GM12801 (cell line): ENCODE measurements around the gene LDAH.

ENCODE experiments used
- TF ChIP-seq, protein P1 (sequence below): IDR thresholded peaks from one replicate; pipeline ENCODE4 v1.5.1; 2011; ENCODE audit warnings: control low read depth; ENCODE audit not compliant: insufficient read length; ENCODE audit errors: extremely low read depth

Gene LDAH

DNA sequence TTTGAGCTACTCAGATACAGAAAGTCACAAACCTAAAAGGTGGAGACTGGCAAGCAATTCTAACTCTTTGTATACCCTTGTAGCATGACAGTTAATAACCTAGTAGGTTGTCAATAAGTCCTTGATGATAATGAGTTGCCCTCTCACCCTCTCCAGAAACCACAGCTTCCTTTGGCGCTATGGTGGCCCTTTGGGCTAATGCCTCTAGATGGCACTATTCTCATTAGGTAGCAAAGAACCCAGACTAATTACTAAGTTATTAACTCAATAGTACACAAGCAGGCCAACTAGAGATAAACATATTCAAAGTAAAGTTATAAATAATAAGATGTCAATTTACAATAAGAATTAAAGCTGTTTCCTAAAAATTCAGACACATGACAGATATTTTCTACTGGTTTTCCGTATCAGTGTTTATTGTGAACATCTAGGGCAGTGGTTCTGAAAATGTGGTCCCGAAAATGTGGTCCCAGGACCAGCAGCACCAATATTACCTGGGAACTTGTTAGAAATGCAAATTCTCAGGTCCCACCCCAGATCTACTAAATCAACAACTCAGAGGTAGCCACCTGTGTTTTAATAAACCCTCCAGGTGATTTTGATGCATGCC is 41.1 kb downstream of the LDAH start:
- TF ChIP-seq, protein P1, sequence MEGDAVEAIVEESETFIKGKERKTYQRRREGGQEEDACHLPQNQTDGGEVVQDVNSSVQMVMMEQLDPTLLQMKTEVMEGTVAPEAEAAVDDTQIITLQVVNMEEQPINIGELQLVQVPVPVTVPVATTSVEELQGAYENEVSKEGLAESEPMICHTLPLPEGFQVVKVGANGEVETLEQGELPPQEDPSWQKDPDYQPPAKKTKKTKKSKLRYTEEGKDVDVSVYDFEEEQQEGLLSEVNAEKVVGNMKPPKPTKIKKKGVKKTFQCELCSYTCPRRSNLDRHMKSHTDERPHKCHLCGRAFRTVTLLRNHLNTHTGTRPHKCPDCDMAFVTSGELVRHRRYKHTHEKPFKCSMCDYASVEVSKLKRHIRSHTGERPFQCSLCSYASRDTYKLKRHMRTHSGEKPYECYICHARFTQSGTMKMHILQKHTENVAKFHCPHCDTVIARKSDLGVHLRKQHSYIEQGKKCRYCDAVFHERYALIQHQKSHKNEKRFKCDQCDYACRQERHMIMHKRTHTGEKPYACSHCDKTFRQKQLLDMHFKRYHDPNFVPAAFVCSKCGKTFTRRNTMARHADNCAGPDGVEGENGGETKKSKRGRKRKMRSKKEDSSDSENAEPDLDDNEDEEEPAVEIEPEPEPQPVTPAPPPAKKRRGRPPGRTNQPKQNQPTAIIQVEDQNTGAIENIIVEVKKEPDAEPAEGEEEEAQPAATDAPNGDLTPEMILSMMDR = no peak

DNA sequence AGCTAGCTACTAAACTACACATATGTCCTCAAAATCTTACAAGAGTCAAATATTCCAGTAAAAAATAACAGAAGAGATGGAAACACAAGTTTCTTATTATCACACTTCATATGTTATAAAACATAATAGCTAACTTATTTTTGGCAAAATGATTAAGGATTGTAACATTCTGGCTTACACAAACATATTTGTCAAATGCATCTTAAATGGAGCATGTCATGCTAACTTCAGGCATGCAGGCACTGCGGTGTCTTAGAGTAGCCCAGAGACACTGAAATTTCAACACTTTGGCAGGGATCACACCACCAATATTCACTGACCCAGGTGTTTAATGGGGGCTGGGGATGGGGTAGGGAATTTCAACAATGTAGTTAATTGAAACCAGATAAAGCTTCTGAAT is 51.6 kb downstream of the LDAH start:
- TF ChIP-seq, protein P1 = no peak

DNA sequence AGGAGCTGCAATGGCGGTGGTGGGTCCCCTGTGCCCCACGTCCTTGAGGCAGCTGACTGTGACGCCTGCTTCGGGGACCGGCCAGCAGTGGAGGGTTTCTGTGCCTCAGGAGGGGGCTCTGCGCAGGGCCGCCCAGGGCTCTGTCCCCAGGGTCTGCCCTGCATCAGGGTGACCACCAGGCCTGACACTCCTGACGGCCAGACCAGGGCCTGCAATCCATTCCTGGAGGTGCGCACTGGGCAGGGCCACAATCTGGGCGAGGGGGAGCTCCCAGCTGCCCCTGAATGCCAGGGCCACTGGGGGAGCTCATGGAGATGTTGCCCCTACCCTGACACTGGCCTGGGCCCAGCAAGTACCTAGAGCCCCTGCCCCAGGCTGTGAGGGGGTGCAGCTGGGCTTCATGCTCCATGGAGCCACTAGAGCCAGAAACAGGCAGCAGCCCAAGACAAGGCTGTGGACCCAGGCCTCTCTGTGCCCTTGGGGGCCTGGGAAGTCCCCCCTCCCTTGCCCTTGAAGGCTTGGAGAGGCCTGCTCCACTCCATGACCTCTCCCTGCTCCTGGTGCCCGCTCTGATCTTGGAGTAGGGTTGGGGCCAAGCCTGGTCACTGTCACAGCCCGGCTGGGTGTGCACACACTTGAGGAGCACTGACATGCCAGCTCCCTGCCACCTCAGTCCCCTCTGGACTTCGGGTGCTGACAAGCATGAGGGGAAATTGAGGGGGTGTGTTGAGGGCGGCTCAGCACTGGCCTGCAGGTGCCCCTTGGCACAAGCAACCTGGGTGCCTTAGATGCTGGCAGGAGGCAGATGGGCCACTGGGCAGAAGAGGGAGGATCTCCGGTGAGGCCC is 55.9 kb downstream of the LDAH start:
- TF ChIP-seq, protein P1 = no peak

DNA sequence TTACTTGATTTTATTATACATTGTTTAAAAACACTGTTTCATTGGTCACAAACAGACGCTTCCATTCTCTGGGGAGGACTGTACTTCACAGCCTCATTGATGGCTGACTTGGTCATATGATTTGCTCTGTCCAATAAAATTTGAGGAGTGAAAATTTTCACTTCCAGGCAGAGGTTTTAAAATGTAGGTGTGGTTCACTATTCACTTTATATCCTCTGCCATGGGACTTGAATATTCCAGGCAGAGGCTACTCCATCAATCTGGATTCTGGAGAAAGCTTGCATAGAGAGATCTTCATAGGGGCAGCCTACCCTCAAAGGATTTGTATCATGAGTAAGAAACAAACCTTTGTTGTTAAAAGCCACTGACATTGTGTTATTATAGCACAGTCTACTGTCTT is 56.7 kb downstream of the LDAH start:
- TF ChIP-seq, protein P1 = no peak

DNA sequence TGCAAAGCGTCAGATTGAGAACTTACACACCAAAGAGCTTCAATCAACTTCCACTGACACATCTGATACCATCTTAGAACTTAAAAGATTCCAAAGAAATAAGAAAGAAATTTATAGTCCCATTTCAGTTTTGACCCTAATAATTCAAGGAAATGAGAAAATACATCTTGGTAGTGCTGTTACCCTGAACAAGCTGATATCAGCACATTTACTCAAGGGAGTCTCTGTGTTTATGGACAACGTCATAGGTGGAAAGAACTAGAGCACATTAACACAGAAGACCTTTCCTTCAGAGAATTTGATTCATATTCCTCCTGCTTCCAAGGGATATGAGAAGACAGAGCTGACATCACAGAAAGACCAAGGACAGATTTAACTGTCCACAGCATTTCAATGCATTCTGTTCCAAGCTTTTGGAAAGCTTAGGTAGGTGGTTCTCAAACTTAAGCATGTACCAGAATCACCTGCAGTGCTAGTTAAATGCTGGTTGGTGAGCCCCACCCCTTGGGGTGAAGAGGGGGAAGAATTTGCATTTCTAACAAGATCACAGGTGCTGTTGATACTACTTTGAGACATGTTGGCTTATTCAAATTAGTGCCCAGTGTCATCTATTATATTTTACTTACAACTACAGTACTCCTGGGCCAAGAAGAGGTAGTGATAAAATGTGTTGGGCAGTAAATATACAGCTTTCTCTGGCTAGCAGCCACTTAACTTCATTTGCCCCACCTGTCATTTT is 59.8 kb downstream of the LDAH start:
- TF ChIP-seq, protein P1 = no peak

DNA sequence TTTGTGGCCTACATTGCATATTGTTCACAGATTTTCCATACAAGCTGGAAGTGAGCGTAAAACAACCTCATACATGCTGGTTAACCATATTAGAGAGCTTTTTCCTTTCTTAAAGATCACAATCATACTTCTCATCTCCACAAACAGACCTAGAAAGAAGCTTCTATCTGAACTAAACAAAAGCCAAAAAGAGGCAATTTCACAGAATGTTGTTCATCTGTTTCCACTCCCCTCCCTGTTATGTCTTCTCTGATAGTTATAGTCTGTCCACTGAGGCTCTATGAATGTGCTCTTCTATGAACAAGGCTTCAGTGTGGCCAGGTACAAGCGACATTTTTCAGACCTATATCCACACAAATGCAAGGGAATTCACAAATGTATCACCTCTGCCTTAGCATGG is 63.4 kb downstream of the LDAH start:
- TF ChIP-seq, protein P1 = no peak

DNA sequence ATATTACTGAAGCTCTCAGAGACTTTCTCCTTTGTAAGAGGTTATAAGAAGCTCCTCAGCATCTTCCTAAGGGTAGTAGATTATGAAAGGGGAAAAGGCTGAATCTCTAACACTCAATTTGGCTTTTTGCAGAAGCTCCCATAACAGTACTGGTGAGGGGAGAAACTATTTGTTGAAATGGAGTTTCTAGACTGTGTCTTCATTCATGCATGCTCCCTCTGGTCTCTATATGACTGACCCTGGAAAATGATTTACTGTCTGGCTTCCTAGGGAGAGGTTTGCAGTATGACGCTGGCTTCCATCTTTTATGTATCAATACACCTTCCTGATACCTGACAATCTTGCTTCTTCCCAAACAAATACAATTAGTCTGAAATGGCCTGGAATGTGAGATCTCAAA is 63.9 kb downstream of the LDAH start:
- TF ChIP-seq, protein P1 = no peak
